IMR-90 (cell line): ENCODE measurements around the gene MAPKAP1.

Experiments
- CTCF ChIP-seq: conservative IDR thresholded peaks from 2 replicates; pipeline ENCODE4 v1.5.1; 2012; ENCODE audit warnings: mild to moderate bottlenecking, low read depth, low read length, improper control_type of control experiment
- ELK1 ChIP-seq: fragments of 150-350 bp; IDR thresholded peaks from 2 replicates; pipeline ENCODE4 v1.6.1; 2016; ENCODE audit warnings: low read depth, mild to moderate bottlenecking, low read length, moderate library complexity, borderline replicate concordance
- MAZ ChIP-seq: IDR thresholded peaks from 2 replicates; pipeline ENCODE4 v1.6.1; 2012; ENCODE audit warnings: low read depth, mild to moderate bottlenecking, low read length, improper control_type of control experiment, moderate library complexity, borderline replicate concordance
- NFE2L2 ChIP-seq: fragments of 150-350 bp; IDR thresholded peaks from 2 replicates; pipeline ENCODE4 v1.6.1; 2016; ENCODE audit warnings: low read depth, mild to moderate bottlenecking, low read length
- RAD21 ChIP-seq: IDR thresholded peaks from 2 replicates; pipeline ENCODE4 v1.6.1; 2012; ENCODE audit warnings: low read length, improper control_type of control experiment
- SMC3 ChIP-seq: fragments of 150-350 bp; IDR thresholded peaks from 2 replicates; pipeline ENCODE4 v1.6.1; 2016; ENCODE audit warnings: low read depth, mild to moderate bottlenecking, antibody characterized with exemption, low read length, moderate library complexity

DNA sequence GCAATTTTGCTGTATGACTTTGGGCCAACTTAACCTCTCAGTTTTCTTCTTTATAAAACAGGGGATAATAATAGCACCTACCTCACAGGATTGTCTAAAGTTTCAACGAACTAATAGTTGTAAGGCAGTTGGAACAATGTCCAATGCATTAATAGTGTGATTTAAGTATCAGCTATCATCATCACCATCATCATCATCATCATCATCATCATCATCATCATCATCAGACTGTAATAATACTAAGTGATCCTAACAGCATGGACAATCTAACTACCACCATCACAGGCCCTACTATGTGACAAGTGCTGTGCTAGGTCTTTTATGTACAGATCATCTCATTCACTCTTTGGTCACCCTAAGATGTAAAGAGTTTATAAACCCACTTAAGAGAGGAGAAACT, 196.0 kb downstream of the MAPKAP1 start:
- TF ChIP-seq CTCF (no peak), SMC3 (no peak), ELK1 (no peak), RAD21 (no peak), MAZ (no peak), NFE2L2 (no peak)
